HepG2 (cell line): ENCODE measurements around the gene MPV17L2. TPM values are rescaled to one million over a fixed set of nuclear protein-coding genes. Genes with fewer than 3 reads are reported as not detected.
A peak's percentile ranks its signal among the peaks of the same experiment; 100 is the strongest.

ENCODE experiments used
- ARID2 ChIP-seq: sonication (generic); formaldehyde crosslinking; IDR thresholded peaks from 2 replicates; pipeline ENCODE4 v1.8.1; 2022; ENCODE audit warnings: mild to moderate bottlenecking, missing genetic modification reagents, borderline replicate concordance
- ARNTL ChIP-seq: sonication (generic); formaldehyde crosslinking; IDR thresholded peaks from 2 replicates; pipeline ENCODE4 v1.4.0; 2020; ENCODE audit warnings: mild to moderate bottlenecking, missing genetic modification reagents
- CCDC6 ChIP-seq: sonication (generic); formaldehyde crosslinking; IDR thresholded peaks from 2 replicates; pipeline ENCODE4 v1.8.1; 2022; ENCODE audit warnings: mild to moderate bottlenecking, missing genetic modification reagents, moderate library complexity
- ELF3 ChIP-seq: IDR thresholded peaks from 2 replicates; pipeline ENCODE4 v1.6.1; 2016; ENCODE audit warnings: missing genetic modification reagents, missing compliant biosample characterization
- GABPB1 ChIP-seq: IDR thresholded peaks from 2 replicates; pipeline ENCODE4 v1.6.1; 2016; ENCODE audit warnings: mild to moderate bottlenecking, missing genetic modification reagents, moderate library complexity, missing compliant biosample characterization
- HNF4G ChIP-seq, 2 experiments: sonication (generic) in 1 of 2; formaldehyde crosslinking in 1 of 2; IDR thresholded peaks; 2 replicates each; pipeline versions ENCODE4 v1.4.0 to v1.6.1; 2011 to 2020; ENCODE audit warnings: borderline replicate concordance in 2 of 2, low read depth in 2 of 2, mild to moderate bottlenecking in 2 of 2, low read length in 1 of 2, missing genetic modification reagents in 1 of 2, moderate library complexity in 1 of 2
- HNRNPL ChIP-seq: fragments of 200-400 bp; formaldehyde crosslinking; IDR thresholded peaks from 2 replicates; pipeline ENCODE4 v1.6.1; 2017; ENCODE audit warnings: mild to moderate bottlenecking, low read depth, low read length
- IKZF4 ChIP-seq: sonication (generic); formaldehyde crosslinking; IDR thresholded peaks from 2 replicates; pipeline ENCODE4 v1.5.1; 2020; ENCODE audit warnings: borderline replicate concordance, mild to moderate bottlenecking, low read depth, missing genetic modification reagents; ENCODE audit errors: not compliant biosample characterization
- MAFK ChIP-seq, 2 experiments: IDR thresholded peaks in 1 of 2; conservative IDR thresholded peaks in 1 of 2; 2 replicates each; pipeline ENCODE4 v1.6.1; 2011; ENCODE audit warnings: improper control_type of control experiment in 2 of 2, low read length in 2 of 2
- MZF1 ChIP-seq: sonication (generic); formaldehyde crosslinking; IDR thresholded peaks from 2 replicates; pipeline ENCODE4 v1.8.1; 2023; ENCODE audit warnings: mild to moderate bottlenecking, missing genetic modification reagents, borderline replicate concordance
- PAWR ChIP-seq: sonication (generic); formaldehyde crosslinking; IDR thresholded peaks from 2 replicates; pipeline ENCODE4 v1.4.0; 2020; ENCODE audit warnings: missing genetic modification reagents, mild to moderate bottlenecking, borderline replicate concordance
- RFXAP ChIP-seq: sonication (generic); formaldehyde crosslinking; IDR thresholded peaks from 2 replicates; pipeline ENCODE4 v1.4.0; 2020; ENCODE audit warnings: missing genetic modification reagents, borderline replicate concordance
- SRY ChIP-seq: sonication (generic); formaldehyde crosslinking; IDR thresholded peaks from 2 replicates; pipeline ENCODE4 v1.8.0; 2022; ENCODE audit warnings: mild to moderate bottlenecking, missing genetic modification reagents
- U2AF1 ChIP-seq: fragments of 200-400 bp; formaldehyde crosslinking; optimal IDR thresholded peaks from 2 replicates; pipeline ENCODE3; 2017; ENCODE audit warnings: mild to moderate bottlenecking, low read depth, low read length
- ZBTB21 ChIP-seq: sonication (generic); formaldehyde crosslinking; IDR thresholded peaks from 2 replicates; pipeline ENCODE4 v1.4.0; 2020; ENCODE audit warnings: missing genetic modification reagents
- ZNF776 ChIP-seq: sonication (generic); formaldehyde crosslinking; IDR thresholded peaks from 2 replicates; pipeline ENCODE4 v1.4.0; 2020; ENCODE audit warnings: mild to moderate bottlenecking, missing genetic modification reagents
- ZNF790 ChIP-seq: sonication (generic); formaldehyde crosslinking; IDR thresholded peaks from 2 replicates; pipeline ENCODE4 v1.8.0; 2022; ENCODE audit warnings: missing genetic modification reagents, mild to moderate bottlenecking, borderline replicate concordance
- polyA plus RNA-seq, 8 experiments: library from polyadenylated mRNA; depleted of rRNA in 3 of 8; stranded (reverse) in 7 of 8; unstranded in 1 of 8; fragments of >200 nt; fragmentation: Illumina TruSeq in 4 of 8; extraction: Trizol in 4 of 8; gene quantifications; 2 replicates each; pipeline versions ENCODE4 v1.2.1 to v1.2.3, GENCODE V29; 2011 to 2016; ENCODE audit warnings: low read depth in 4 of 8, missing spikeins in 1 of 8, mixed read lengths in 1 of 8; ENCODE audit not compliant: insufficient read depth in 1 of 8
- total RNA-seq, 5 experiments: library from RNA; depleted of rRNA; stranded (reverse); fragments of >200 nt; fragmentation: Illumina TruSeq; extraction: Trizol; gene quantifications; 2 replicates each; pipeline ENCODE4 v1.2.3, GENCODE V29; 2016; ENCODE audit warnings: low read depth in 1 of 5
- TF ChIP-seq, protein P1 (sequence below): sonication (generic); formaldehyde crosslinking; conservative IDR thresholded peaks from 2 replicates; pipeline ENCODE4 v1.4.0; 2020; ENCODE audit warnings: mild to moderate bottlenecking, missing genetic modification reagents, moderate library complexity
- TF ChIP-seq, protein P2 (sequence below): sonication (generic); formaldehyde crosslinking; IDR thresholded peaks from 2 replicates; pipeline ENCODE4 v1.5.1; 2020; ENCODE audit warnings: mild to moderate bottlenecking, moderate library complexity, missing genetic modification reagents
- TF ChIP-seq, protein P3 (sequence below): sonication (generic); formaldehyde crosslinking; IDR thresholded peaks from 2 replicates; pipeline ENCODE4 v1.5.0; 2020; ENCODE audit warnings: missing genetic modification reagents, mild to moderate bottlenecking, borderline replicate concordance
- TF ChIP-seq, protein P4 (sequence below): sonication (generic); formaldehyde crosslinking; conservative IDR thresholded peaks from 2 replicates; pipeline ENCODE4 v1.5.0; 2020; ENCODE audit warnings: missing genetic modification reagents

The MPV17L2 gene
- total and polyA plus RNA-seq, 2 of the 13 experiments (the other 11 are each of a cell fraction or from before 2014, with no cell fraction given): 13.6 to 16.7 TPM

GRCh38 chr19:18173572-18174288 lies 19.3 kb upstream of the MPV17L2 start, which contains the start of gene IFI30 (continued):
- no peak for TF ChIP-seq ZNF790
- peak; percentile 13; the same call in 1 of the 2 replicates for TF ChIP-seq HNF4G (IDR thresholded peaks at IDR 0.05; ENCODE audit: borderline replicate concordance, low read depth, low read length)
- TF ChIP-seq HNF4G (CRISPR knock-in tag; IDR thresholded peaks at IDR 0.05; ENCODE audit: borderline replicate concordance, low read depth): no peak
- TF ChIP-seq ELF3: peak; percentile 46; the same call in 1 of the 2 replicates
- TF ChIP-seq, protein P1, sequence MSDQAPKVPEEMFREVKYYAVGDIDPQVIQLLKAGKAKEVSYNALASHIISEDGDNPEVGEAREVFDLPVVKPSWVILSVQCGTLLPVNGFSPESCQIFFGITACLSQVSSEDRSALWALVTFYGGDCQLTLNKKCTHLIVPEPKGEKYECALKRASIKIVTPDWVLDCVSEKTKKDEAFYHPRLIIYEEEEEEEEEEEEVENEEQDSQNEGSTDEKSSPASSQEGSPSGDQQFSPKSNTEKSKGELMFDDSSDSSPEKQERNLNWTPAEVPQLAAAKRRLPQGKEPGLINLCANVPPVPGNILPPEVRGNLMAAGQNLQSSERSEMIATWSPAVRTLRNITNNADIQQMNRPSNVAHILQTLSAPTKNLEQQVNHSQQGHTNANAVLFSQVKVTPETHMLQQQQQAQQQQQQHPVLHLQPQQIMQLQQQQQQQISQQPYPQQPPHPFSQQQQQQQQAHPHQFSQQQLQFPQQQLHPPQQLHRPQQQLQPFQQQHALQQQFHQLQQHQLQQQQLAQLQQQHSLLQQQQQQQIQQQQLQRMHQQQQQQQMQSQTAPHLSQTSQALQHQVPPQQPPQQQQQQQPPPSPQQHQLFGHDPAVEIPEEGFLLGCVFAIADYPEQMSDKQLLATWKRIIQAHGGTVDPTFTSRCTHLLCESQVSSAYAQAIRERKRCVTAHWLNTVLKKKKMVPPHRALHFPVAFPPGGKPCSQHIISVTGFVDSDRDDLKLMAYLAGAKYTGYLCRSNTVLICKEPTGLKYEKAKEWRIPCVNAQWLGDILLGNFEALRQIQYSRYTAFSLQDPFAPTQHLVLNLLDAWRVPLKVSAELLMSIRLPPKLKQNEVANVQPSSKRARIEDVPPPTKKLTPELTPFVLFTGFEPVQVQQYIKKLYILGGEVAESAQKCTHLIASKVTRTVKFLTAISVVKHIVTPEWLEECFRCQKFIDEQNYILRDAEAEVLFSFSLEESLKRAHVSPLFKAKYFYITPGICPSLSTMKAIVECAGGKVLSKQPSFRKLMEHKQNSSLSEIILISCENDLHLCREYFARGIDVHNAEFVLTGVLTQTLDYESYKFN: peak; percentile 20
- TF ChIP-seq, protein P2, sequence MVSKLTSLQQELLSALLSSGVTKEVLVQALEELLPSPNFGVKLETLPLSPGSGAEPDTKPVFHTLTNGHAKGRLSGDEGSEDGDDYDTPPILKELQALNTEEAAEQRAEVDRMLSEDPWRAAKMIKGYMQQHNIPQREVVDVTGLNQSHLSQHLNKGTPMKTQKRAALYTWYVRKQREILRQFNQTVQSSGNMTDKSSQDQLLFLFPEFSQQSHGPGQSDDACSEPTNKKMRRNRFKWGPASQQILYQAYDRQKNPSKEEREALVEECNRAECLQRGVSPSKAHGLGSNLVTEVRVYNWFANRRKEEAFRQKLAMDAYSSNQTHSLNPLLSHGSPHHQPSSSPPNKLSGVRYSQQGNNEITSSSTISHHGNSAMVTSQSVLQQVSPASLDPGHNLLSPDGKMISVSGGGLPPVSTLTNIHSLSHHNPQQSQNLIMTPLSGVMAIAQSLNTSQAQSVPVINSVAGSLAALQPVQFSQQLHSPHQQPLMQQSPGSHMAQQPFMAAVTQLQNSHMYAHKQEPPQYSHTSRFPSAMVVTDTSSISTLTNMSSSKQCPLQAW (CRISPR knock-in tag): no peak; the same call in 1 of the 2 replicates
- TF ChIP-seq, protein P3, sequence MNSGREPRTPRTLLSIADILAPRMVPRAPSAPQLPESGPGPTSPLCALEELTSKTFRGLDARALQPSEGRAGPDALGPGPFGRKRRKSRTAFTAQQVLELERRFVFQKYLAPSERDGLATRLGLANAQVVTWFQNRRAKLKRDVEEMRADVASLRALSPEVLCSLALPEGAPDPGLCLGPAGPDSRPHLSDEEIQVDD (CRISPR knock-in tag): no peak
- 0 out of 2 replicates have a peak, but pooled peaks have one; percentile 19 for TF ChIP-seq SRY
- TF ChIP-seq, protein P4, sequence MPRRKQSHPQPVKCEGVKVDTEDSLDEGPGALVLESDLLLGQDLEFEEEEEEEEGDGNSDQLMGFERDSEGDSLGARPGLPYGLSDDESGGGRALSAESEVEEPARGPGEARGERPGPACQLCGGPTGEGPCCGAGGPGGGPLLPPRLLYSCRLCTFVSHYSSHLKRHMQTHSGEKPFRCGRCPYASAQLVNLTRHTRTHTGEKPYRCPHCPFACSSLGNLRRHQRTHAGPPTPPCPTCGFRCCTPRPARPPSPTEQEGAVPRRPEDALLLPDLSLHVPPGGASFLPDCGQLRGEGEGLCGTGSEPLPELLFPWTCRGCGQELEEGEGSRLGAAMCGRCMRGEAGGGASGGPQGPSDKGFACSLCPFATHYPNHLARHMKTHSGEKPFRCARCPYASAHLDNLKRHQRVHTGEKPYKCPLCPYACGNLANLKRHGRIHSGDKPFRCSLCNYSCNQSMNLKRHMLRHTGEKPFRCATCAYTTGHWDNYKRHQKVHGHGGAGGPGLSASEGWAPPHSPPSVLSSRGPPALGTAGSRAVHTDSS (CRISPR knock-in tag): peak; percentile 93; the same call in 1 of the 2 replicates
- no peak for TF ChIP-seq U2AF1
- TF ChIP-seq IKZF4 (CRISPR knock-in tag): no peak
- no peak for TF ChIP-seq MAFK (conservative IDR thresholded peaks at IDR 0.05 in 1 of 2, IDR thresholded peaks at IDR 0.05 in 1 of 2; ENCODE audit: low read length in 2 of 2)
- no peak for TF ChIP-seq ZNF776 (CRISPR knock-in tag)
- TF ChIP-seq HNRNPL: 0 out of 2 replicates have a peak, but pooled peaks have one; percentile 71
- peak; percentile 59 for TF ChIP-seq GABPB1
- peak; percentile 52; the same call in 1 of the 2 replicates for TF ChIP-seq CCDC6 (CRISPR knock-in tag)
- 0 out of 2 replicates have a peak, but pooled peaks have one; percentile 33 for TF ChIP-seq PAWR (CRISPR knock-in tag)
- TF ChIP-seq ARNTL: peak; percentile 46; the same call in 1 of the 2 replicates
- TF ChIP-seq RFXAP (CRISPR knock-in tag): peak; percentile 71; the same call in 1 of the 2 replicates
- no peak for TF ChIP-seq ZBTB21 (CRISPR knock-in tag)
- TF ChIP-seq ARID2: 0 out of 2 replicates have a peak, but pooled peaks have one; percentile 31
- no peak for TF ChIP-seq MZF1 (CRISPR knock-in tag)
